SH-SY5Y (cell line): ENCODE measurements around the gene ALDOC.

Experiments used
- GATA2 ChIP-seq: IDR thresholded peaks from 2 replicates; pipeline ENCODE4 v1.6.1; 2011; ENCODE audit warnings: mild to moderate bottlenecking, low read depth, low read length
- GATA3 ChIP-seq: IDR thresholded peaks from 2 replicates; pipeline ENCODE4 v1.6.1; 2011; ENCODE audit warnings: low read depth, mild to moderate bottlenecking, low read length, moderate library complexity

- TF ChIP-seq GATA2 (no peak), GATA3 (no peak)
Measured at GRCh38 chr17:28555022-28555421, 21.7 kb downstream of the ALDOC start.
